IMR-90 (cell line): ENCODE results near the gene RAB31.

ENCODE experiments used
- MXI1 ChIP-seq: IDR thresholded peaks from 2 replicates; pipeline ENCODE4 v1.6.1; 2012; ENCODE audit warnings: low read depth, mild to moderate bottlenecking, low read length, moderate library complexity, borderline replicate concordance
- POLR2A ChIP-seq: IDR thresholded peaks from 2 replicates; pipeline ENCODE4 v1.6.1; 2012; ENCODE audit warnings: mild to moderate bottlenecking, low read depth, low read length
- RFX5 ChIP-seq: IDR thresholded peaks from 2 replicates; pipeline ENCODE4 v1.8.0; 2012; ENCODE audit warnings: low read depth, mild to moderate bottlenecking, low read length, moderate library complexity
- TF ChIP-seq, protein P1 (sequence below): conservative IDR thresholded peaks from 2 replicates; pipeline ENCODE4 v1.5.1; 2012; ENCODE audit warnings: mild to moderate bottlenecking, low read depth, low read length, improper control_type of control experiment

- TF ChIP-seq, protein P1, sequence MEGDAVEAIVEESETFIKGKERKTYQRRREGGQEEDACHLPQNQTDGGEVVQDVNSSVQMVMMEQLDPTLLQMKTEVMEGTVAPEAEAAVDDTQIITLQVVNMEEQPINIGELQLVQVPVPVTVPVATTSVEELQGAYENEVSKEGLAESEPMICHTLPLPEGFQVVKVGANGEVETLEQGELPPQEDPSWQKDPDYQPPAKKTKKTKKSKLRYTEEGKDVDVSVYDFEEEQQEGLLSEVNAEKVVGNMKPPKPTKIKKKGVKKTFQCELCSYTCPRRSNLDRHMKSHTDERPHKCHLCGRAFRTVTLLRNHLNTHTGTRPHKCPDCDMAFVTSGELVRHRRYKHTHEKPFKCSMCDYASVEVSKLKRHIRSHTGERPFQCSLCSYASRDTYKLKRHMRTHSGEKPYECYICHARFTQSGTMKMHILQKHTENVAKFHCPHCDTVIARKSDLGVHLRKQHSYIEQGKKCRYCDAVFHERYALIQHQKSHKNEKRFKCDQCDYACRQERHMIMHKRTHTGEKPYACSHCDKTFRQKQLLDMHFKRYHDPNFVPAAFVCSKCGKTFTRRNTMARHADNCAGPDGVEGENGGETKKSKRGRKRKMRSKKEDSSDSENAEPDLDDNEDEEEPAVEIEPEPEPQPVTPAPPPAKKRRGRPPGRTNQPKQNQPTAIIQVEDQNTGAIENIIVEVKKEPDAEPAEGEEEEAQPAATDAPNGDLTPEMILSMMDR = no peak
- TF ChIP-seq RFX5 (no peak), POLR2A (no peak), MXI1 (no peak)
Measured at GRCh38 chr18:9884090-9884489, 176.0 kb downstream of the RAB31 start.
